H9 (cell line): ENCODE measurements around the gene GET4. TPM values are rescaled to one million over a fixed set of nuclear protein-coding genes. Genes with fewer than 3 reads are reported as not detected.

Source experiments
- DNase-seq: peaks from one replicate; pipeline ENCODE4 v3.0.0-alpha.2; 2017
- H2AFZ ChIP-seq: one replicate; pipeline ENCODE4 v1.6.1; 2013; ENCODE audit warnings: mild to moderate bottlenecking, low read length, control low read depth, moderate library complexity
- H2AK5ac ChIP-seq: 2 replicates; pipeline ENCODE4 v1.6.1; 2013; ENCODE audit warnings: low read length, control low read depth, mixed read lengths; ENCODE audit not compliant: insufficient read length
- H2BK120ac ChIP-seq: one replicate; pipeline ENCODE4 v1.6.1; 2013; ENCODE audit warnings: low read depth, mild to moderate bottlenecking, low read length, control low read depth, inconsistent platforms; ENCODE audit not compliant: poor library complexity, severe bottlenecking
- H2BK12ac ChIP-seq: 2 replicates; pipeline ENCODE4 v1.6.1; 2013; ENCODE audit warnings: low read length, control low read depth, mixed read lengths, low read depth; ENCODE audit not compliant: insufficient read length
- H2BK15ac ChIP-seq: 2 replicates; pipeline ENCODE4 v1.6.1; 2013; ENCODE audit warnings: low read depth, low read length, control low read depth
- H2BK20ac ChIP-seq: one replicate; pipeline ENCODE4 v1.6.1; 2013; ENCODE audit warnings: low read depth, mild to moderate bottlenecking, low read length, control low read depth, inconsistent platforms; ENCODE audit not compliant: poor library complexity, severe bottlenecking
- H2BK5ac ChIP-seq: 2 replicates; pipeline ENCODE4 v1.6.1; 2013; ENCODE audit warnings: low read length, control low read depth, mixed read lengths; ENCODE audit not compliant: insufficient read length
- H3K14ac ChIP-seq: 2 replicates; pipeline ENCODE4 v1.6.1; 2013; ENCODE audit warnings: low read length, control low read depth; ENCODE audit not compliant: insufficient read depth
- H3K18ac ChIP-seq: 2 replicates; pipeline ENCODE4 v1.6.1; 2013; ENCODE audit warnings: low read depth, mild to moderate bottlenecking, mixed read lengths, low read length, control low read depth; ENCODE audit not compliant: insufficient read length
- H3K23ac ChIP-seq: 2 replicates; pipeline ENCODE4 v1.6.1; 2013; ENCODE audit warnings: low read length, control low read depth, mixed read lengths, low read depth; ENCODE audit not compliant: insufficient read length
- H3K23me2 ChIP-seq: 2 replicates; pipeline ENCODE4 v1.6.1; 2013; ENCODE audit warnings: low read depth, mild to moderate bottlenecking, mixed read lengths, low read length, control low read depth; ENCODE audit not compliant: insufficient read length, poor library complexity, severe bottlenecking
- H3K27ac ChIP-seq: 2 replicates; pipeline ENCODE4 v1.5.1; 2013; ENCODE audit warnings: low read length, control low read depth, mixed read lengths, low read depth; ENCODE audit not compliant: insufficient read length
- H3K27me3 ChIP-seq: 2 replicates; pipeline ENCODE4 v1.6.1; 2013; ENCODE audit warnings: low read length, control low read depth, inconsistent platforms; ENCODE audit not compliant: insufficient read depth
- H3K4ac ChIP-seq: 2 replicates; pipeline ENCODE4 v1.6.1; 2013; ENCODE audit warnings: low read depth, mild to moderate bottlenecking, control low read depth, inconsistent platforms, low read length, moderate library complexity
- H3K4me1 ChIP-seq: 2 replicates; pipeline ENCODE4 v1.6.1; 2013; ENCODE audit warnings: low read length, control low read depth, inconsistent platforms; ENCODE audit not compliant: insufficient read depth
- H3K4me2 ChIP-seq: 2 replicates; pipeline ENCODE4 v1.6.1; 2013; ENCODE audit warnings: low read length, control low read depth, mixed read lengths; ENCODE audit not compliant: insufficient read length, insufficient read depth
- H3K56ac ChIP-seq: 2 replicates; pipeline ENCODE4 v1.6.1; 2013; ENCODE audit warnings: low read depth, mild to moderate bottlenecking, mixed read lengths, low read length, control low read depth; ENCODE audit not compliant: insufficient read length
- H3K79me1 ChIP-seq: 2 replicates; pipeline ENCODE4 v1.6.1; 2013; ENCODE audit warnings: low read depth, mild to moderate bottlenecking, moderate library complexity, low read length, control low read depth, inconsistent platforms; ENCODE audit not compliant: insufficient read depth, poor library complexity, severe bottlenecking
- H3K79me2 ChIP-seq: 2 replicates; pipeline ENCODE4 v1.6.1; 2013; ENCODE audit warnings: low read length, control low read depth, inconsistent platforms; ENCODE audit not compliant: insufficient read depth
- H3K9ac ChIP-seq: 2 replicates; pipeline ENCODE4 v1.6.1; 2013; ENCODE audit warnings: low read length, control low read depth, mixed read lengths; ENCODE audit not compliant: insufficient read length; ENCODE audit errors: extremely low read depth
- H3K9me3 ChIP-seq: one replicate; pipeline ENCODE4 v1.6.1; 2013; ENCODE audit warnings: low read depth, low read length, inconsistent platforms; ENCODE audit not compliant: control insufficient read depth
- H3T11ph ChIP-seq: one replicate; pipeline ENCODE4 v1.6.1; 2013; ENCODE audit warnings: mild to moderate bottlenecking, low read length, control low read depth, inconsistent platforms
- H4K20me1 ChIP-seq: one replicate; pipeline ENCODE4 v1.6.1; 2013; ENCODE audit not compliant: control insufficient read depth, insufficient read length, insufficient read depth
- H4K5ac ChIP-seq: 2 replicates; pipeline ENCODE4 v1.6.1; 2013; ENCODE audit warnings: low read depth, mild to moderate bottlenecking, mixed read lengths, low read length, control low read depth; ENCODE audit not compliant: insufficient read length
- H4K8ac ChIP-seq: replicated peaks from 2 replicates; pipeline ENCODE4 v1.6.1; 2013; ENCODE audit warnings: low read length, control low read depth, mixed read lengths, low read depth; ENCODE audit not compliant: insufficient read length
- H4K91ac ChIP-seq: 2 replicates; pipeline ENCODE4 v1.6.1; 2013; ENCODE audit warnings: low read depth, mild to moderate bottlenecking, moderate library complexity, mixed read lengths, low read length, control low read depth; ENCODE audit not compliant: insufficient read length
- H3K27ac Mint-ChIP-seq, 3 experiments: 2 replicates in 2 of 3; 3 replicates in 1 of 3; pipeline ENCODE4 v1.8.0; 2020 to 2021; ENCODE audit warnings: mixed read lengths in 3 of 3, mild to moderate bottlenecking in 1 of 3, moderate library complexity in 1 of 3
- H3K27me3 Mint-ChIP-seq: 2 replicates; pipeline ENCODE4 v1.8.0; 2021; ENCODE audit warnings: low read depth, mild to moderate bottlenecking, moderate library complexity, mixed read lengths
- H3K36me3 Mint-ChIP-seq, 3 experiments: 2 replicates in 2 of 3; 3 replicates in 1 of 3; pipeline ENCODE4 v1.8.0; 2020 to 2021; ENCODE audit warnings: low read depth in 3 of 3, mixed read lengths in 3 of 3; ENCODE audit not compliant: insufficient read depth in 1 of 3
- H3K4me1 Mint-ChIP-seq, 2 experiments: 2 replicates each; pipeline ENCODE4 v1.8.0; 2020; ENCODE audit warnings: mixed read lengths in 2 of 2
- H3K4me3 Mint-ChIP-seq, 2 experiments: 2 replicates in 1 of 2; 3 replicates in 1 of 2; pipeline ENCODE4 v1.8.0; 2020 to 2021; ENCODE audit warnings: mild to moderate bottlenecking in 2 of 2, mixed read lengths in 2 of 2, moderate library complexity in 1 of 2
- H3K9me3 Mint-ChIP-seq, 2 experiments: 2 replicates in 1 of 2; 3 replicates in 1 of 2; pipeline ENCODE4 v1.8.0; 2020; ENCODE audit warnings: mild to moderate bottlenecking in 2 of 2, mixed read lengths in 2 of 2, moderate library complexity in 1 of 2
- whole genome bisulfite sequencing: extraction: QIAGEN DNeasy Blood & Tissue Kit; methylation state at CpG from one replicate; pipeline ENCODE4 v1.1.7; 2013; ENCODE audit warnings: missing lambda C conversion rate, low lambda C conversion rate, mixed read lengths; ENCODE audit not compliant: insufficient read length; ENCODE audit errors: extremely low coverage; 5-methylcytosine and 5-hydroxymethylcytosine counted together
- total RNA-seq: library from RNA; stranded (reverse); gene quantifications from 2 replicates; pipeline ENCODE4 v1.2.1, GENCODE V29; 2021
- TF ChIP-seq, protein P1 (sequence below): fragments of 200-600 bp; sonication (generic); conservative IDR thresholded peaks from 3 replicates; pipeline ENCODE4 v1.8.0; 2021; ENCODE audit warnings: antibody characterized with exemption, mild to moderate bottlenecking

Gene GET4
- total RNA-seq, 1 experiment from 2014 or later = 70.2 TPM

DNA sequence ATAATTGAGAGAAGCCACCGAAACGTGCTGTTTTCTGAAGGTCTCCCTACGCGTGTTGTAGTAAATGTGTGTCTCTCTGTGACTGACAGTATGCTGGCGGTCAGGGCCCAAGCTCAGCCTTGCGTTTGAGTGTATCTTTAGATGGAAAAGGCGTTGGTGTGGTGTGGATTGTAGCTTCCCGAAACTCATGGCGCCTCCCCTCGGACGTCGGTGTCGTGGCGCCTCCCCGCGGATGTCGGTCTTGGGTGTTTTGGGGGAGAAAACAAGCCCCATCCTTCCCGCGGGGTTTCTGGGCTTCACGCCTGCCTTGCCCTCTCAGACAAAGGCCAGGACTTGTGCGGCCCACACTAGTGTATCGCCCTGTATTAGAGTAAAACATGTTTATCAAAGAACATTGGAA lies 31.3 kb upstream of the GET4 start:
- Mint-ChIP-seq H3K9me3 (peaks cover 3 to 7% of the 10 kb centered on the region in 2 experiments; a peak in 3 of 5 replicates), H3K4me1 (peaks cover 0 to 4% of the 10 kb centered on the region in 2 experiments; a peak in 1 of 4 replicates), H3K27ac (peak overlapping the region in 1 of 3 experiments; percentile 95; a peak in 1 of 7 replicates), H3K27me3 (no peaks in the 10 kb centered on the region), H3K36me3 (peaks cover 62 to 84% (median 76%) of the 10 kb centered on the region in 3 experiments), H3K4me3 (no peak overlapping the region)
- H3K79me2 ChIP-seq = no peaks in the 10 kb centered on the region; the same call in 1 of the 2 replicates
- no peaks in the 10 kb centered on the region for H3K27me3 ChIP-seq
- no peaks in the 10 kb centered on the region for H3K79me1 ChIP-seq
- TF ChIP-seq, protein P1, sequence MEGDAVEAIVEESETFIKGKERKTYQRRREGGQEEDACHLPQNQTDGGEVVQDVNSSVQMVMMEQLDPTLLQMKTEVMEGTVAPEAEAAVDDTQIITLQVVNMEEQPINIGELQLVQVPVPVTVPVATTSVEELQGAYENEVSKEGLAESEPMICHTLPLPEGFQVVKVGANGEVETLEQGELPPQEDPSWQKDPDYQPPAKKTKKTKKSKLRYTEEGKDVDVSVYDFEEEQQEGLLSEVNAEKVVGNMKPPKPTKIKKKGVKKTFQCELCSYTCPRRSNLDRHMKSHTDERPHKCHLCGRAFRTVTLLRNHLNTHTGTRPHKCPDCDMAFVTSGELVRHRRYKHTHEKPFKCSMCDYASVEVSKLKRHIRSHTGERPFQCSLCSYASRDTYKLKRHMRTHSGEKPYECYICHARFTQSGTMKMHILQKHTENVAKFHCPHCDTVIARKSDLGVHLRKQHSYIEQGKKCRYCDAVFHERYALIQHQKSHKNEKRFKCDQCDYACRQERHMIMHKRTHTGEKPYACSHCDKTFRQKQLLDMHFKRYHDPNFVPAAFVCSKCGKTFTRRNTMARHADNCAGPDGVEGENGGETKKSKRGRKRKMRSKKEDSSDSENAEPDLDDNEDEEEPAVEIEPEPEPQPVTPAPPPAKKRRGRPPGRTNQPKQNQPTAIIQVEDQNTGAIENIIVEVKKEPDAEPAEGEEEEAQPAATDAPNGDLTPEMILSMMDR = no peak
- H2BK20ac ChIP-seq = no peak overlapping the region
- H3K9ac ChIP-seq = no peak overlapping the region
- no peaks in the 10 kb centered on the region for H4K20me1 ChIP-seq
- no peak overlapping the region for H2BK15ac ChIP-seq
- H4K91ac ChIP-seq = no peak overlapping the region
- H2AK5ac ChIP-seq = no peak overlapping the region
- H2BK120ac ChIP-seq = no peak overlapping the region
- H2BK5ac ChIP-seq = no peak overlapping the region
- no peak overlapping the region for H2BK12ac ChIP-seq
- H3K4me2 ChIP-seq = no peak overlapping the region
- no peak for DNase-seq
- WGBS = no CpG with 5 or more reads among the region's 22 CpGs
- H3T11ph ChIP-seq = no peak overlapping the region
- no peak overlapping the region for H3K4ac ChIP-seq
- H2AFZ ChIP-seq = no peak overlapping the region
- H3K18ac ChIP-seq = no peak overlapping the region
- H3K23me2 ChIP-seq = no peaks in the 10 kb centered on the region
- H3K27ac ChIP-seq = no peak overlapping the region
- no peak overlapping the region for H3K14ac ChIP-seq
- no peaks in the 10 kb centered on the region for H3K4me1 ChIP-seq
- no peak overlapping the region for H4K8ac ChIP-seq
- no peaks in the 10 kb centered on the region for H3K9me3 ChIP-seq
- H3K23ac ChIP-seq = no peak overlapping the region
- H4K5ac ChIP-seq = no peak overlapping the region
- H3K56ac ChIP-seq = no peak overlapping the region
